Esophagus muscularis mucosa (tissue), 4 donors: Measurements from ENCODE around the gene DMD. TPM values are rescaled to one million over a fixed set of nuclear protein-coding genes. Genes with fewer than 3 reads are reported as not detected.

Source experiments
- DNase-seq: peaks from one replicate; pipeline ENCODE4 v3.0.0-alpha.2; 2017; ENCODE audit errors: extremely low spot score
- H3K27ac ChIP-seq, 4 donors: fragments of 200-600 bp; sonication (generic); replicated peaks in 1 of 4; 1 replicate in 3 of 4; 2 replicates in 1 of 4; pipeline ENCODE4 v1.5.1; 2016 to 2019; ENCODE audit warnings: mild to moderate bottlenecking in 1 of 4
- H3K27me3 ChIP-seq, 4 donors: fragments of 200-600 bp; sonication (generic); one replicate each; pipeline versions ENCODE4 v1.5.1 to v1.6.0; 2016 to 2019
- H3K36me3 ChIP-seq, 4 donors: fragments of 200-600 bp; sonication (generic); one replicate each; pipeline ENCODE4 v1.5.1; 2016 to 2019
- H3K4me1 ChIP-seq, 4 donors: fragments of 200-600 bp; sonication (generic); one replicate each; pipeline ENCODE4 v1.5.1; 2016 to 2019
- H3K4me3 ChIP-seq, 4 donors: fragments of 200-600 bp; sonication (generic); 1 replicate in 2 of 4; 2 replicates in 2 of 4; pipeline ENCODE4 v1.5.1; 2016 to 2019; ENCODE audit warnings: mild to moderate bottlenecking in 4 of 4, moderate library complexity in 1 of 4
- H3K9me3 ChIP-seq, 4 donors: fragments of 200-600 bp; sonication (generic); 1 replicate in 3 of 4; 2 replicates in 1 of 4; pipeline ENCODE4 v1.5.1; 2016 to 2019
- CTCF ChIP-seq, 3 experiments: fragments of 200-600 bp in 2 of 3; fragments of 450-650 bp in 1 of 3; sonication (generic) in 2 of 3; IDR thresholded peaks; one replicate each; pipeline ENCODE4 v1.5.1; 2017 to 2019; ENCODE audit warnings: antibody characterized with exemption in 3 of 3, mild to moderate bottlenecking in 2 of 3, moderate library complexity in 1 of 3
- EP300 ChIP-seq: sonication (generic); formaldehyde crosslinking; IDR thresholded peaks from one replicate; pipeline ENCODE4 v1.6.1; 2017; ENCODE audit warnings: antibody characterized with exemption
- POLR2A ChIP-seq: fragments of 450-650 bp; IDR thresholded peaks from one replicate; pipeline ENCODE4 v1.6.1; 2017; ENCODE audit warnings: antibody characterized with exemption, moderate library complexity, mild to moderate bottlenecking, low read depth
- POLR2AphosphoS5 ChIP-seq, 2 donors: sonication (generic); formaldehyde crosslinking; IDR thresholded peaks; one replicate each; pipeline ENCODE4 v1.6.1; 2017; ENCODE audit warnings: antibody characterized with exemption in 2 of 2
- WGBS: methylation state at CpG from one replicate; pipeline ENCODE4 v1.1.5; 2018; 5-methylcytosine and 5-hydroxymethylcytosine counted together
- intact Hi-C: fragments of 100-400 bp; cut with DNase I; formaldehyde crosslinking; loops from one replicate; pipeline ENCODE4 v1.15.1; 2023
- total RNA-seq, 4 donors: library from RNA; depleted of rRNA; stranded (reverse); fragments of >200 nt; gene quantifications; one replicate each; pipeline versions ENCODE4 v1.1.0 to v1.2.1, GENCODE V29; 2016

DMD gene
- total RNA-seq, 4 donors from 2014 or later = 127 to 210 (median 188) TPM

GRCh38 chrX:32525234-32525633 lies 686.1 kb downstream of the DMD start:
- Histone ChIP-seq H3K27me3 (no peaks in the 10 kb centered on the region), H3K4me1 (peaks cover 0 to 6% (median 6%) of the 10 kb centered on the region in 4 donors), H3K27ac (no peak overlapping the region), H3K4me3 (no peak overlapping the region), H3K36me3 (no peaks in the 10 kb centered on the region), H3K9me3 (no peaks in the 10 kb centered on the region)
- intact Hi-C loops = no loop called here
- no peak for TF ChIP-seq POLR2A
- no peak for DNase-seq
- 70% methylated on average over 5 of the region's 5 CpGs for WGBS

- no peak for DNase-seq
- H3K9me3 ChIP-seq = no peaks in the 10 kb centered on the region
- no peak overlapping the region for H3K27ac ChIP-seq
- TF ChIP-seq POLR2A = no peak
- TF ChIP-seq POLR2AphosphoS5 (IDR thresholded peaks at IDR 0.05) = no peak
- no peak for TF ChIP-seq EP300
- no peak for TF ChIP-seq CTCF (IDR thresholded peaks at IDR 0.05)
- no peaks in the 10 kb centered on the region for H3K36me3 ChIP-seq
- no peaks in the 10 kb centered on the region for H3K27me3 ChIP-seq
- H3K4me1 ChIP-seq = peaks cover 0 to 6% (median 6%) of the 10 kb centered on the region in 4 donors
- H3K4me3 ChIP-seq = no peak overlapping the region
- WGBS = 49% methylated on average over 2 of the region's 2 CpGs
- intact Hi-C loops = no loop called here
Observed at GRCh38 chrX:32524385-32524784, 687.0 kb downstream of the DMD start.

- WGBS = 77% methylated on average over 2 of the region's 2 CpGs
- intact Hi-C loops = no loop called here
Observed at GRCh38 chrX:32520789-32521188, 690.6 kb downstream of the DMD start.

GRCh38 chrX:32514986-32515385 lies 696.4 kb downstream of the DMD start:
- Histone ChIP-seq H3K27ac (no peak overlapping the region), H3K4me1 (no peaks in the 10 kb centered on the region), H3K36me3 (no peaks in the 10 kb centered on the region), H3K9me3 (no peaks in the 10 kb centered on the region), H3K27me3 (no peaks in the 10 kb centered on the region), H3K4me3 (no peak overlapping the region)
- intact Hi-C loops = no loop called here
- WGBS = 69% methylated on average over 5 of the region's 5 CpGs
- TF ChIP-seq CTCF (IDR thresholded peaks at IDR 0.05) = no peak
- no peak for TF ChIP-seq POLR2A
- TF ChIP-seq EP300 = no peak
- TF ChIP-seq POLR2AphosphoS5 (IDR thresholded peaks at IDR 0.05) = no peak
- DNase-seq = no peak

More at GRCh38 chrX:32520789-32521188, 690.6 kb downstream of the DMD start:
- Histone ChIP-seq H3K27me3 (no peaks in the 10 kb centered on the region), H3K36me3 (no peaks in the 10 kb centered on the region), H3K4me3 (no peak overlapping the region), H3K9me3 (no peaks in the 10 kb centered on the region), H3K27ac (no peak overlapping the region), H3K4me1 (peaks cover 0 to 6% (median 6%) of the 10 kb centered on the region in 4 donors)
- no peak for TF ChIP-seq POLR2A
- no peak for TF ChIP-seq EP300
- no peak for TF ChIP-seq POLR2AphosphoS5 (IDR thresholded peaks at IDR 0.05)
- TF ChIP-seq CTCF (IDR thresholded peaks at IDR 0.05) = no peak
- DNase-seq = no peak

GRCh38 chrX:32501606-32502005 lies 709.7 kb downstream of the DMD start:
- intact Hi-C loops = no loop called here
- no peaks in the 10 kb centered on the region for H3K27me3 ChIP-seq
- TF ChIP-seq EP300 (no peak), POLR2A (no peak), CTCF (IDR thresholded peaks at IDR 0.05) (no peak), POLR2AphosphoS5 (IDR thresholded peaks at IDR 0.05) (no peak)
- no peaks in the 10 kb centered on the region for H3K9me3 ChIP-seq
- H3K36me3 ChIP-seq = no peaks in the 10 kb centered on the region
- DNase-seq = no peak
- no peak overlapping the region for H3K4me3 ChIP-seq
- no peaks in the 10 kb centered on the region for H3K4me1 ChIP-seq
- H3K27ac ChIP-seq = no peak overlapping the region
- 52% methylated on average over 3 of the region's 3 CpGs for WGBS
